GF-D8 (cell line): ENCODE data around the gene TBXA2R.

Experiments
- DNase-seq: peaks from one replicate; lab custom pipeline; 2025; lab: John Stamatoyannopoulos, UW

TBXA2R gene

GRCh38 chr19:3551792-3552095 lies 54.9 kb downstream of the TBXA2R start:
- no peak for DNase-seq

GRCh38 chr19:3550947-3551791 lies 55.5 kb downstream of the TBXA2R start:
- DNase-seq: no peak

- DNase-seq: no peak
Measured at GRCh38 chr19:3549816-3550215, 56.9 kb downstream of the TBXA2R start.

- peak; percentile 75 for DNase-seq
Measured at GRCh38 chr19:3548606-3549005, 58.1 kb downstream of the TBXA2R start.

GRCh38 chr19:3547767-3548282 lies 58.9 kb downstream of the TBXA2R start:
- no peak for DNase-seq

- DNase-seq: no peak
Measured at GRCh38 chr19:3547301-3547731, 59.4 kb downstream of the TBXA2R start.

- no peak for DNase-seq
Measured at GRCh38 chr19:3546119-3546518, 60.6 kb downstream of the TBXA2R start.

- DNase-seq: no peak
Measured at GRCh38 chr19:3545669-3546034, 61.0 kb downstream of the TBXA2R start.

GRCh38 chr19:3544742-3545668 lies 61.7 kb downstream of the TBXA2R start:
- no peak for DNase-seq
